GM19438 (cell line): Measurements from ENCODE around the gene ITPRIPL1.

Experiments used
- ATAC-seq: cut with Tn5 transposase; IDR thresholded peaks from one replicate; pipeline ENCODE4 v1.9.1; 2021; ENCODE audit warnings: low read depth; ENCODE audit not compliant: unreplicated experiment

ITPRIPL1 gene

GRCh38 chr2:96353606-96354101 is 28.5 kb downstream of the ITPRIPL1 start:
- ATAC-seq = no peak

- ATAC-seq = no peak
Observed at GRCh38 chr2:96354492-96354891, 29.4 kb downstream of the ITPRIPL1 start.

DNA sequence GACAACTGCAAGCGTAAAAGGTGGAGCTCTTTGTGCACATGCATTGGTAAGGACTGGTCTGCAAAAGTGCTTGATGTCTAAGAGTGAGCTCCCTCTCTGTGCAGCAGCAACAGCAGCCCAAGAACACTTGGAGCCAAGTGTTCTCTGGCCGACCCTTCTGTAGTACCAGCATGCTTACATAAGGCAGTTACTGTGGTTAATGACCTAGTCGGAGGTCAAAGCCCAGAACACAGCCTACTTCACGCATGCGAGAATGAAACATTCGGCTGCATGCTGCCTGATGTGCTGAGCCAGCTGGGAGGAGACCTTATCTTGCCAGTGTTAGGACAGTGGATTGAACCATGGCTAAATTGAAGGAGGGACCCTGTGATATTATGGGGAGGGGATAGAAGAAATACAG is 31.8 kb downstream of the ITPRIPL1 start:
- ATAC-seq = no peak

- ATAC-seq = no peak
Observed at GRCh38 chr2:96359310-96359709, 34.2 kb downstream of the ITPRIPL1 start.

DNA sequence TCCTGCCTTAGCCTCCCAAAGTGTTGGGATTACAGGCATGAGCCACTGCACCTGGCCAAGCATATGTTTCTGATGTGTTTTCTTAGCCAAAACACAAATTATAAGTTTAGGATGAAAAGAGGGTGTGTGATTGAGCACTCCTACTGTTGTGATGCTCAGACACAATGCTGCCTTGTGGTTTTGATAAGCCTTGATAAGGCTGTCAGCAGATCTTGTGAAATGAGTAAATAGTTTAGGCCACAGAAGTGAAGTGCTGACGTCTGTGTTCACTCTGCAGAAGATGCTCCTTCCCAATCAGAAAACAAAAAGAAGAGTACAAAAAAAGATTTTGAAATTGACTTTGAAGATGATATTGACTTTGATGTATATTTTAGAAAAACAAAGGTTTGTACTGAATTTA is 34.7 kb downstream of the ITPRIPL1 start:
- no peak for ATAC-seq

DNA sequence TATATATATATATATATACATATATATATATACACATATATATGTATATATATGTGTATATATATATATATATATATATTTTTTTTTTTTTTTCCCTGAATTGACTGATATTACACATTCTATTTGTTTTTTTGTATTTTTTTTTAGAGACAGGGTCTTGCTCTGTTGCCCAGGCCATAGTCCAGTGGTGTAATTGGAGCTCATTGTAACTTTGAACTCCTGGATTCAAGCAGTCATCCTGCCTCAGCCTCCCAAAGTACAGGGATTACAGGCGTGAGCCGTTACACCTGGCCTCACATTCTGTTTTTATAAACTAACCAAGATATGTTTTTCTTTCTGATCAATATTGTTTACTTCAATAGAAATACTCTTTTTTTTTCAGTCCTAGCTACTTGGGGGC is 36.6 kb downstream of the ITPRIPL1 start:
- ATAC-seq = no peak

DNA sequence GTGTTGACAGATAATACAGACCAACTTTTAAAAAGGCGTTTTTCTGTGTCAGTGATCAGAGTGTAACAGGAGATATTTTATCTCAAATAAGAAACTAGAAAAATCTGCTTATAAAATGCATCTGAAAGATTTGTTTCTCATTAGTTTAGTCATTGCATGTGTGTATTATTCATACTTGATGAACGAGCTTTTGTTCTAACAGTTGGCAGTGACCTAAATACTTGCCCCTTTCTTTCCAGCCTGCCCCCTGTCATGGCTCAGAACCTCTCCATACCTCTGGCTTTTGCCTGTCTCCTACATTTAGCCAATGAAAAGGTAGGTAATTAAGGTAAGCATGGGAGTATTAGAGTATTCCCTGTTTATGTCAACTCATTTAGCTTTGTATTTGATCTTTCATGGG is 44.1 kb downstream of the ITPRIPL1 start:
- ATAC-seq = no peak

DNA sequence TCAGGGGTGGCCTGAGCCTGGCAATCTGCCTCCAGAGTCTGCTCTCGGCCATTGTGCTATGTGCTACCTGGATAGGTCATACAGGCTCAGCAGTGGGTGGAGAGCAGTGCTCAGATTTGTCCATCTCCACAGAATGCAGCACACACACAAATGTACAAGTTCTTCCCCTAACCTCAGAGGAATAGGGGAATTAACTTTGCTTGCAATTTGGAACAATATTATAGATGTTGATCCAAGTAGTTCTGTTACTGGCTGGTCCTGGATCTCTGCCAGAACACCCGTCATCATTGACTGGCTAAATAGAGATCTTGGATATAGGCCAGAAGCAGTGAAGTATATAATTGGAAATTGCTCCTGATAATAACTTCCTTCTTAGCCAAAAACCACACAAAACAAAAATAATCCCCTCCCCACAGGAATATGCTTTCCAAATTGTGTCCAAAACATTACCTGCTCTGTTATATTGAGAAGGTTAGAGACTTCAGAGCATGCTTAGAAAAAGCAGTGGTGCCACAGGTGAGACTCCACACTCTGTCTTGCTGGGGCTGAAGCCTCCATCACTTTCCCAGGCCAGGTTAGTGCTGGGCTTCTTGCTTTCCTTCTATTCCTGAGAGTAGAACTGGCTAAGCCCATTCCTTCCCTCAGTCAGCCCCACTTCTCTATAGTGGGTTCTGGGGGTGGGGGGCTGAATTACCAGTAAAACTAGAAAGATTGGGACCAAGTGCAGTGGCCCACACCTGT is 49.3 kb downstream of the ITPRIPL1 start:
- ATAC-seq = no peak
